Measurements from ENCODE around the gene OR51L1.

The OR51L1 gene

GRCh38 chr11:5046754-5047330, 52.2 kb downstream of the OR51L1 start:
- DNase-seq (ENCODE audit: low spot score), result no peak

All from SW480 (cell line).